Stimulated activated CD8-positive, alpha-beta memory T cell treated with anti-CD3 and anti-CD28 coated beads, Interleukin-12 subunit alpha, Interleukin-12 subunit beta, amount 100 ng/mL, for 4 hours (primary cell): Measurements from ENCODE around the gene ZMYM2.

Experiments
- DNase-seq: peaks from one replicate; pipeline ENCODE4 v3.0.0-alpha.2; 2020; ENCODE audit warnings: low read depth

The ZMYM2 gene

GRCh38 chr13:20134732-20135131 lies 176.2 kb downstream of the ZMYM2 start:
- DNase-seq = no peak

- no peak for DNase-seq
Measured at GRCh38 chr13:20136781-20137703, 178.5 kb downstream of the ZMYM2 start.

- no peak for DNase-seq
Measured at GRCh38 chr13:20137875-20138274, 179.3 kb downstream of the ZMYM2 start.

DNA sequence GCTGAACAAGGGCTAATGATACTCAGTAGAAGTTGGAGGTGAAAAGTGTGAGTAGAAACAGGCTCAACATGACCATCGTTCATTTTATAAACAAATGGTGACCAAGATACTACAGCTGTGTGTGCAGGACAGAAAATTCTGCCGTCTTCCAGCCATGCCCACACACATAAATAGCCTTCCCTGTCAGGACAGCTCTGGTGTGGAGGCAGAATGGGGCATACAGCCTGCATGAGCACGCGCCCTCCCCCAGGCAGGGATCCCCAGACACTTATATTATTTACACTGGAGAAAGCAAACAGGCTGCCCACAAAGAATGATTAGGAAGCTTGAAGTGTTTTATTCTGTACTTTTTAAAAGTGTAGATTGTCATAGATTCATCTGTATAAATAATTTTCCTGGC lies 182.0 kb downstream of the ZMYM2 start:
- DNase-seq = no peak
